Measurements from ENCODE around the gene ALDOB. TPM values are rescaled to one million over a fixed set of nuclear protein-coding genes. Genes with fewer than 3 reads are reported as not detected.

The ALDOB gene
- total and polyA plus RNA-seq, 2 of the 8 experiments (the other 6 are each of a cell fraction or from before 2014, with no cell fraction given): not detected

- no peak overlapping the region for H3K56ac ChIP-seq (replicated peaks; ENCODE audit: insufficient read length, low read depth, low read length)
- no peak overlapping the region for H3K4ac ChIP-seq (replicated peaks; ENCODE audit: insufficient read length, low read depth, low read length)
- no peak overlapping the region for H2BK15ac ChIP-seq (ENCODE audit: low read length)
- H3K36me3 ChIP-seq (ENCODE audit: control insufficient read depth in 2 of 4, insufficient read depth in 4 of 4, low read length in 3 of 4): peaks cover 7 to 17% (median 13%) of the 10 kb centered on the region in 4 experiments
- H3K14ac ChIP-seq (ENCODE audit: insufficient read length): no peak overlapping the region
- no peaks in the 10 kb centered on the region for H4K20me1 ChIP-seq (replicated peaks in 1 of 2; ENCODE audit: control insufficient read depth in 1 of 2, insufficient read depth in 2 of 2, low read length in 2 of 2)
- peaks cover 0 to 25% of the 10 kb centered on the region in 2 experiments; a peak in 3 of 4 replicates for H3K79me2 ChIP-seq (ENCODE audit: control insufficient read depth in 1 of 2, insufficient read depth in 2 of 2, low read length in 2 of 2)
- H3K27me3 ChIP-seq (replicated peaks in 1 of 4; ENCODE audit: control insufficient read depth in 3 of 4, extremely low read depth in 1 of 4, insufficient read depth in 3 of 4, low read length in 3 of 4): no peaks in the 10 kb centered on the region
- no peak overlapping the region for H2BK20ac ChIP-seq (ENCODE audit: low read length)
- H3K79me1 ChIP-seq (ENCODE audit: low read depth, low read length): peaks cover 3% of the 10 kb centered on the region
- 58% methylated on average over 4 of the region's 4 CpGs; no CpG with 5 or more reads in 1 of the 2 experiments for WGBS, 2 experiments (ENCODE audit: extremely low coverage in 1 of 2, insufficient coverage in 1 of 2, insufficient read length in 1 of 2, insufficient replicate concordance in 2 of 2, low coverage in 1 of 2, low lambda C conversion rate in 2 of 2, missing lambda C conversion rate in 1 of 2)
- CTCF ChIA-PET (ENCODE audit: partially characterized antibody): interaction anchor here (0.7 to 1.2 kb wide), 10 partner anchors 10 to 52 kb away, joined by 3 to 6 read pairs (median 4); no protein-coding TSS in a partner anchor
- no peak overlapping the region for H3K18ac ChIP-seq (ENCODE audit: extremely low read depth, low read length)
- DNase-seq (ENCODE audit: low read depth in 1 of 2, low spot score in 2 of 2): no peak
- no peak overlapping the region for H2BK12ac ChIP-seq (ENCODE audit: low read depth, low read length)
- no peaks in the 10 kb centered on the region for H3K23me2 ChIP-seq (ENCODE audit: low read depth, low read length)
- H3K4me1 ChIP-seq (replicated peaks in 1 of 4; ENCODE audit: control insufficient read depth in 3 of 4, insufficient read depth in 4 of 4, low read length in 3 of 4): peaks cover 0 to 4% (median 1%) of the 10 kb centered on the region in 4 experiments; a peak in 2 of 7 replicates
- no peak overlapping the region for H3K4me2 ChIP-seq (ENCODE audit: insufficient read depth in 1 of 2, low read depth in 2 of 2, low read length in 2 of 2)
- no peak overlapping the region for H3K27ac ChIP-seq (ENCODE audit: low read depth, low read length)
- H2AFZ ChIP-seq (ENCODE audit: low read length): no peak overlapping the region
- H3K4me3 ChIP-seq (ENCODE audit: extremely low read depth in 1 of 4, insufficient read depth in 2 of 4, low read depth in 3 of 4, low read length in 4 of 4): no peak overlapping the region
- no peak overlapping the region for H2BK120ac ChIP-seq (replicated peaks; ENCODE audit: low read depth, low read length)
- H3K23ac ChIP-seq (ENCODE audit: insufficient read length): no peak overlapping the region
- FAIRE-seq: no peak
- H3K9ac ChIP-seq (replicated peaks in 1 of 4; ENCODE audit: extremely low read depth in 1 of 4, low read depth in 3 of 4, low read length in 3 of 4): no peak overlapping the region
- POLR2A ChIA-PET (ENCODE audit: partially characterized antibody): no interaction called here
- no peak overlapping the region for H4K5ac ChIP-seq (ENCODE audit: insufficient read length, low read depth, low read length)
- no peak overlapping the region for H4K91ac ChIP-seq (replicated peaks; ENCODE audit: insufficient read length, low read length)
- no peak overlapping the region for H2AK5ac ChIP-seq (ENCODE audit: low read depth, low read length)
- H3K9me3 ChIP-seq (ENCODE audit: insufficient read depth in 2 of 2, low read depth in 1 of 2, low read length in 1 of 2): no peaks in the 10 kb centered on the region
- no peak overlapping the region for H2BK5ac ChIP-seq (ENCODE audit: low read depth, low read length)
- H4K8ac ChIP-seq (ENCODE audit: extremely low read depth, insufficient read depth, low read length): no peak overlapping the region
- TF ChIP-seq ASH2L (IDR thresholded peaks at IDR 0.05; ENCODE audit: low read length) (no peak), POLR2AphosphoS5 (IDR thresholded peaks at IDR 0.05; ENCODE audit: low read depth, low read length) (no peak), SP4 (IDR thresholded peaks at IDR 0.05; ENCODE audit: low read length) (no peak), KDM5A (IDR thresholded peaks at IDR 0.05; ENCODE audit: low read length) (no peak), EZH2 (IDR thresholded peaks at IDR 0.05; ENCODE audit: low read depth, low read length, severe bottlenecking) (no peak), ZNF274 (IDR thresholded peaks at IDR 0.05; ENCODE audit: borderline replicate concordance, extremely low read depth, low read length) (no peak), TEAD4 (IDR thresholded peaks at IDR 0.05; ENCODE audit: low read depth, low read length) (no peak), TAF7 (optimal IDR thresholded peaks at IDR 0.05; ENCODE audit: borderline replicate concordance, low read depth, low read length) (no peak), CBX5 (IDR thresholded peaks at IDR 0.05; ENCODE audit: low read depth, low read length) (no peak), GABPA (IDR thresholded peaks at IDR 0.05; ENCODE audit: borderline replicate concordance, insufficient read depth, low read length) (no peak), TAF1 (IDR thresholded peaks at IDR 0.05; ENCODE audit: low read depth, low read length) (no peak), CBX8 (IDR thresholded peaks at IDR 0.05; ENCODE audit: borderline replicate concordance, low read depth, low read length) (no peak), BCL11A (IDR thresholded peaks at IDR 0.05; ENCODE audit: low read depth in 2 of 2, low read length in 2 of 2) (no peak)
Measured at GRCh38 chr9:101479338-101480030, 43.9 kb upstream of the ALDOB start.
